Thymus (tissue), 11 donors: ENCODE measurements around the gene DPP6. TPM values are rescaled to one million over a fixed set of nuclear protein-coding genes. Genes with fewer than 3 reads are reported as not detected.

Source experiments
- DNase-seq, 9 donors: peaks; one replicate each; pipeline ENCODE4 v3.0.0-alpha.2; 2013; ENCODE audit warnings: low spot score in 9 of 9, low read depth in 6 of 9, missing footprints in 1 of 9
- H3K27ac ChIP-seq, 2 donors: one replicate each; pipeline ENCODE4 v1.5.1; 2013; ENCODE audit warnings: control low read depth in 1 of 2, low read depth in 1 of 2, low read length in 1 of 2, mild to moderate bottlenecking in 1 of 2, moderate library complexity in 1 of 2
- H3K27me3 ChIP-seq, 2 donors: one replicate each; pipeline ENCODE4 v1.5.1; 2013; ENCODE audit warnings: low read length in 1 of 2; ENCODE audit not compliant: control insufficient read depth in 2 of 2, insufficient read depth in 1 of 2
- H3K36me3 ChIP-seq, 2 donors: one replicate each; pipeline ENCODE4 v1.5.1; 2013; ENCODE audit warnings: low read length in 1 of 2, mild to moderate bottlenecking in 1 of 2, moderate library complexity in 1 of 2; ENCODE audit not compliant: control insufficient read depth in 2 of 2, insufficient read depth in 2 of 2
- H3K4me1 ChIP-seq, 2 donors: one replicate each; pipeline ENCODE4 v1.5.1; 2013; ENCODE audit warnings: low read length in 2 of 2; ENCODE audit not compliant: control insufficient read depth in 2 of 2, insufficient read depth in 2 of 2
- H3K4me3 ChIP-seq, 2 donors: one replicate each; pipeline ENCODE4 v1.5.1; 2013; ENCODE audit warnings: low read length in 2 of 2, control low read depth in 1 of 2, mild to moderate bottlenecking in 1 of 2
- H3K9me3 ChIP-seq, 2 donors: one replicate each; pipeline ENCODE4 v1.5.1; 2013; ENCODE audit warnings: low read length in 1 of 2, mild to moderate bottlenecking in 1 of 2; ENCODE audit not compliant: control insufficient read depth in 2 of 2, insufficient read depth in 1 of 2
- WGBS: extraction: QIAGEN DNeasy Blood & Tissue Kit; methylation state at CpG from one replicate; pipeline ENCODE4 v1.1.7; 2013; 5-methylcytosine and 5-hydroxymethylcytosine counted together
- polyA plus RNA-seq: library from polyadenylated mRNA; stranded (reverse); fragments of 200-250 nt; gene quantifications from one replicate; pipeline ENCODE4 v1.2.3, GENCODE V29; 2013
- total RNA-seq: library from RNA; stranded (reverse); fragments of 120-200 nt; gene quantifications from one replicate; pipeline ENCODE4 v1.2.4, GENCODE V29; 2013
- donor health status: healthy.

The DPP6 gene
- total and polyA plus RNA-seq, 2 donors = 0.75 to 4.5 TPM

GRCh38 chr7:154680894-154681659 lies 628.9 kb downstream of the DPP6 start:
- no peak overlapping the region for H3K4me3 ChIP-seq
- no peaks in the 10 kb centered on the region for H3K27me3 ChIP-seq
- H3K27ac ChIP-seq = no peak overlapping the region
- DNase-seq = no peak
- no peaks in the 10 kb centered on the region for H3K36me3 ChIP-seq
- 94% methylated on average over 18 of the region's 18 CpGs for WGBS
- H3K9me3 ChIP-seq = peaks cover 1 to 7% of the 10 kb centered on the region in 2 donors
- no peaks in the 10 kb centered on the region for H3K4me1 ChIP-seq

GRCh38 chr7:154682003-154682402 lies 629.8 kb downstream of the DPP6 start:
- DNase-seq = no peak
- peaks cover 1 to 7% of the 10 kb centered on the region in 2 donors for H3K9me3 ChIP-seq
- no peaks in the 10 kb centered on the region for H3K4me1 ChIP-seq
- no peaks in the 10 kb centered on the region for H3K27me3 ChIP-seq
- WGBS = 83% methylated on average over 5 of the region's 5 CpGs
- H3K27ac ChIP-seq = no peak overlapping the region
- no peaks in the 10 kb centered on the region for H3K36me3 ChIP-seq
- H3K4me3 ChIP-seq = no peak overlapping the region

- Histone ChIP-seq H3K9me3 (no peaks in the 10 kb centered on the region), H3K27ac (no peak overlapping the region), H3K4me3 (no peak overlapping the region), H3K4me1 (no peaks in the 10 kb centered on the region), H3K27me3 (no peaks in the 10 kb centered on the region), H3K36me3 (no peaks in the 10 kb centered on the region)
- WGBS = 75% methylated on average over 10 of the region's 10 CpGs
- DNase-seq = no peak
These were observed 632.7 kb downstream of the DPP6 start for GRCh38 chr7:154684666-154685563.

GRCh38 chr7:154685564-154685901 lies 633.3 kb downstream of the DPP6 start:
- no peak for DNase-seq
- no peaks in the 10 kb centered on the region for H3K4me1 ChIP-seq
- H3K4me3 ChIP-seq = no peak overlapping the region
- no peaks in the 10 kb centered on the region for H3K9me3 ChIP-seq
- no peak overlapping the region for H3K27ac ChIP-seq
- no peaks in the 10 kb centered on the region for H3K36me3 ChIP-seq
- WGBS = 52% methylated on average over 1 of the region's 1 CpG
- no peaks in the 10 kb centered on the region for H3K27me3 ChIP-seq

GRCh38 chr7:154686305-154686704 lies 634.1 kb downstream of the DPP6 start:
- WGBS = 84% methylated on average over 4 of the region's 4 CpGs
- H3K27ac ChIP-seq = no peak overlapping the region
- H3K36me3 ChIP-seq = no peaks in the 10 kb centered on the region
- H3K27me3 ChIP-seq = no peaks in the 10 kb centered on the region
- no peaks in the 10 kb centered on the region for H3K4me1 ChIP-seq
- DNase-seq = no peak
- H3K9me3 ChIP-seq = no peaks in the 10 kb centered on the region
- H3K4me3 ChIP-seq = no peak overlapping the region

- no peaks in the 10 kb centered on the region for H3K27me3 ChIP-seq
- no peaks in the 10 kb centered on the region for H3K4me1 ChIP-seq
- H3K9me3 ChIP-seq = no peaks in the 10 kb centered on the region
- no peak for DNase-seq
- no peak overlapping the region for H3K4me3 ChIP-seq
- H3K36me3 ChIP-seq = no peaks in the 10 kb centered on the region
- 91% methylated on average over 3 of the region's 3 CpGs for WGBS
- H3K27ac ChIP-seq = no peak overlapping the region
These were observed 636.8 kb downstream of the DPP6 start for GRCh38 chr7:154688952-154689351.

- 86% methylated on average over 3 of the region's 3 CpGs for WGBS
- Histone ChIP-seq H3K9me3 (no peaks in the 10 kb centered on the region), H3K36me3 (no peaks in the 10 kb centered on the region), H3K4me3 (no peak overlapping the region), H3K4me1 (no peaks in the 10 kb centered on the region), H3K27me3 (no peaks in the 10 kb centered on the region), H3K27ac (no peak overlapping the region)
- DNase-seq = no peak
These were observed 638.2 kb downstream of the DPP6 start for GRCh38 chr7:154690411-154690810.

GRCh38 chr7:154693661-154694060 lies 641.5 kb downstream of the DPP6 start:
- H3K9me3 ChIP-seq = no peaks in the 10 kb centered on the region
- no peaks in the 10 kb centered on the region for H3K4me1 ChIP-seq
- DNase-seq = no peak
- H3K27me3 ChIP-seq = no peaks in the 10 kb centered on the region
- H3K36me3 ChIP-seq = no peaks in the 10 kb centered on the region
- H3K27ac ChIP-seq = no peak overlapping the region
- WGBS = 92% methylated on average over 4 of the region's 4 CpGs
- H3K4me3 ChIP-seq = no peak overlapping the region

GRCh38 chr7:154695836-154696235 lies 643.6 kb downstream of the DPP6 start:
- Histone ChIP-seq H3K36me3 (no peaks in the 10 kb centered on the region), H3K27ac (no peak overlapping the region), H3K4me3 (no peak overlapping the region), H3K27me3 (no peaks in the 10 kb centered on the region), H3K4me1 (no peaks in the 10 kb centered on the region), H3K9me3 (no peaks in the 10 kb centered on the region)
- no peak for DNase-seq
- WGBS = 93% methylated on average over 14 of the region's 14 CpGs
